HL-60 (cell line): Measurements from ENCODE around the gene ROR1.

Experiments
- DNase-seq, 2 experiments: peaks; one replicate each; pipeline ENCODE4 v3.0.0-alpha.2; 2010 to 2020; ENCODE audit warnings: low read depth in 1 of 2, low spot score in 1 of 2
- H3K27ac ChIP-seq: fragments of 250-450 bp; sonication (Bioruptor Pico); replicated peaks from 2 replicates; pipeline ENCODE4 v1.5.1; 2020; ENCODE audit warnings: mild to moderate bottlenecking, moderate library complexity
- H3K27me3 ChIP-seq: fragments of 250-450 bp; sonication (Bioruptor Pico); 2 replicates; pipeline ENCODE4 v1.5.1; 2021; ENCODE audit warnings: mild to moderate bottlenecking, moderate library complexity; ENCODE audit not compliant: insufficient read depth, poor library complexity, severe bottlenecking
- H3K4me3 ChIP-seq: replicated peaks from 2 replicates; pipeline ENCODE4 v1.5.1; 2011; ENCODE audit warnings: mild to moderate bottlenecking, control low read depth, low read length; ENCODE audit not compliant: insufficient read depth
- GABPA ChIP-seq: IDR thresholded peaks from 2 replicates; pipeline ENCODE4 v1.6.1; 2012; ENCODE audit warnings: low read depth
- POLR2AphosphoS5 ChIP-seq: IDR thresholded peaks from 2 replicates; pipeline ENCODE4 v1.6.1; 2012; ENCODE audit warnings: low read depth
- SPI1 ChIP-seq: IDR thresholded peaks from 2 replicates; pipeline ENCODE4 v1.6.1; 2012; ENCODE audit warnings: low read depth, mild to moderate bottlenecking, borderline replicate concordance
- TF ChIP-seq, protein P1 (sequence below): IDR thresholded peaks from one replicate; pipeline ENCODE4 v1.5.1; 2011; ENCODE audit warnings: low read length, control low read depth, inconsistent platforms; ENCODE audit not compliant: insufficient read depth
- TF ChIP-seq, protein P2 (sequence below): IDR thresholded peaks from 2 replicates; pipeline ENCODE4 v1.6.1; 2012; ENCODE audit warnings: low read depth; ENCODE audit not compliant: insufficient replicate concordance

ROR1 gene

DNA sequence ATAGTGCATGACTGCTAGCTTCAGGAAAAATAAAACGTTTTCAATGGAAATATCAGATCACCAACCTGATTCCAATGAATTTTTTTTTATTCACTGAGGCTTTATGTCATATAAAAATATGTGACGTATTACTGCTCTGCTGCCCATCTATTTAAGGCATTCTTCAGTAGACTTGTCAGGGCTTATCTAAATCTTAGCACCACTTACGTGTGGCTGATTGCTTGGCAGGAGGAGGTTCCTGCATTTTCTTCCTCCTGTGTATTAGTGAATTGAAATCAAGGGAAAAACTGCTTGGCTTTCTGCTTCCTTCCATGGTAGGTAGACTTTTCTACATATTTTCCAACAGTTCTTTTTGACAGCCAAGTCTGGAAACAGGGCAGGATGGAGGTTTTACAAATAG lies 80.3 kb downstream of the ROR1 start:
- Histone ChIP-seq H3K27ac (no peak overlapping the region), H3K4me3 (no peak overlapping the region), H3K27me3 (peaks cover 2% of the 10 kb centered on the region)
- no peak for DNase-seq
- TF ChIP-seq SPI1, result no peak
- TF ChIP-seq, protein P1, sequence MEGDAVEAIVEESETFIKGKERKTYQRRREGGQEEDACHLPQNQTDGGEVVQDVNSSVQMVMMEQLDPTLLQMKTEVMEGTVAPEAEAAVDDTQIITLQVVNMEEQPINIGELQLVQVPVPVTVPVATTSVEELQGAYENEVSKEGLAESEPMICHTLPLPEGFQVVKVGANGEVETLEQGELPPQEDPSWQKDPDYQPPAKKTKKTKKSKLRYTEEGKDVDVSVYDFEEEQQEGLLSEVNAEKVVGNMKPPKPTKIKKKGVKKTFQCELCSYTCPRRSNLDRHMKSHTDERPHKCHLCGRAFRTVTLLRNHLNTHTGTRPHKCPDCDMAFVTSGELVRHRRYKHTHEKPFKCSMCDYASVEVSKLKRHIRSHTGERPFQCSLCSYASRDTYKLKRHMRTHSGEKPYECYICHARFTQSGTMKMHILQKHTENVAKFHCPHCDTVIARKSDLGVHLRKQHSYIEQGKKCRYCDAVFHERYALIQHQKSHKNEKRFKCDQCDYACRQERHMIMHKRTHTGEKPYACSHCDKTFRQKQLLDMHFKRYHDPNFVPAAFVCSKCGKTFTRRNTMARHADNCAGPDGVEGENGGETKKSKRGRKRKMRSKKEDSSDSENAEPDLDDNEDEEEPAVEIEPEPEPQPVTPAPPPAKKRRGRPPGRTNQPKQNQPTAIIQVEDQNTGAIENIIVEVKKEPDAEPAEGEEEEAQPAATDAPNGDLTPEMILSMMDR, result no peak
- TF ChIP-seq, protein P2, sequence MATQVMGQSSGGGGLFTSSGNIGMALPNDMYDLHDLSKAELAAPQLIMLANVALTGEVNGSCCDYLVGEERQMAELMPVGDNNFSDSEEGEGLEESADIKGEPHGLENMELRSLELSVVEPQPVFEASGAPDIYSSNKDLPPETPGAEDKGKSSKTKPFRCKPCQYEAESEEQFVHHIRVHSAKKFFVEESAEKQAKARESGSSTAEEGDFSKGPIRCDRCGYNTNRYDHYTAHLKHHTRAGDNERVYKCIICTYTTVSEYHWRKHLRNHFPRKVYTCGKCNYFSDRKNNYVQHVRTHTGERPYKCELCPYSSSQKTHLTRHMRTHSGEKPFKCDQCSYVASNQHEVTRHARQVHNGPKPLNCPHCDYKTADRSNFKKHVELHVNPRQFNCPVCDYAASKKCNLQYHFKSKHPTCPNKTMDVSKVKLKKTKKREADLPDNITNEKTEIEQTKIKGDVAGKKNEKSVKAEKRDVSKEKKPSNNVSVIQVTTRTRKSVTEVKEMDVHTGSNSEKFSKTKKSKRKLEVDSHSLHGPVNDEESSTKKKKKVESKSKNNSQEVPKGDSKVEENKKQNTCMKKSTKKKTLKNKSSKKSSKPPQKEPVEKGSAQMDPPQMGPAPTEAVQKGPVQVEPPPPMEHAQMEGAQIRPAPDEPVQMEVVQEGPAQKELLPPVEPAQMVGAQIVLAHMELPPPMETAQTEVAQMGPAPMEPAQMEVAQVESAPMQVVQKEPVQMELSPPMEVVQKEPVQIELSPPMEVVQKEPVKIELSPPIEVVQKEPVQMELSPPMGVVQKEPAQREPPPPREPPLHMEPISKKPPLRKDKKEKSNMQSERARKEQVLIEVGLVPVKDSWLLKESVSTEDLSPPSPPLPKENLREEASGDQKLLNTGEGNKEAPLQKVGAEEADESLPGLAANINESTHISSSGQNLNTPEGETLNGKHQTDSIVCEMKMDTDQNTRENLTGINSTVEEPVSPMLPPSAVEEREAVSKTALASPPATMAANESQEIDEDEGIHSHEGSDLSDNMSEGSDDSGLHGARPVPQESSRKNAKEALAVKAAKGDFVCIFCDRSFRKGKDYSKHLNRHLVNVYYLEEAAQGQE, result no peak
- TF ChIP-seq GABPA, result no peak
- no peak for TF ChIP-seq POLR2AphosphoS5

DNA sequence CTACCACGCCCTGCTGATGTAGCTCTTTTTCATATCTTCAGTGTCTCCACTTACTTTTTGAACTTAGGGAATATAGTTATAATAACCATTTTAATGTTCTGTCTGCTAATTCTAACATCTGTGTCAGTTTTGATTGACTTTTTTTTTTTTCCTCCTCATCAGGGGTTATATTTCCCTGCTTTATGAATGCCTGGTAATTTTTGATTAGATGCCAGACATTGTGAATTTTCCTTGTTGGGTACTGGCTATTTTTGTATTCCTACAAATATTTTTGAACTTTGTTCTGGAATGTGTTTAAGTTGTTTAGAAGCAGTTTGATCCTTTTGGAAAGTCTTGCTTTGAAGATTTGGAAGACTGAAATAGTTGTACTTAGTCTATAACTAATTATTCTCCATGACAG lies 82.1 kb downstream of the ROR1 start:
- Histone ChIP-seq H3K27ac (no peak overlapping the region), H3K27me3 (no peaks in the 10 kb centered on the region), H3K4me3 (no peak overlapping the region)
- TF ChIP-seq GABPA, result no peak
- TF ChIP-seq, protein P2, result no peak
- no peak for TF ChIP-seq POLR2AphosphoS5
- TF ChIP-seq SPI1, result no peak
- TF ChIP-seq, protein P1, result no peak
- DNase-seq, result no peak

DNA sequence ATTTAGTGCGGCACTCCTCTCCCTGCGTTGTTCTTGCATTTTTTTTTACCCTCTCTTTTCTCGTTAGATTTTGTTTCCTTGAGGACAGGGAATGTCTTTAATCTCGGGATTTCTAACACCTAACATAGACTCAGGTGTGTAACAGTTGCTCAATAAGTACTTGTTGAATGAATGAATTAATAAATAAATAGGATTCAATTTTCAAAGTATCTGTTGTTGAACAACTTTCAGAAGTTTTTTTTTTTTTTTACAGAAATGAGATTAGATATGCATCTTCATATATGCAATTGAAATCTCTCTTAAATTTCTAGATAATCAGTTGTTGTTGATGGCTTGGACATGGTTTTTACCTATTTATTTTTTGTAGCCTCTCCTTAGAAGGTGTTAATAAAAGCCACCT lies 83.1 kb downstream of the ROR1 start:
- no peak for DNase-seq
- Histone ChIP-seq H3K27me3 (no peaks in the 10 kb centered on the region), H3K4me3 (no peak overlapping the region), H3K27ac (no peak overlapping the region)
- TF ChIP-seq, protein P1, result no peak
- no peak for TF ChIP-seq SPI1
- no peak for TF ChIP-seq POLR2AphosphoS5
- no peak for TF ChIP-seq GABPA
- TF ChIP-seq, protein P2, result no peak
